ENCODE data around the gene SEPTIN12.

DNA sequence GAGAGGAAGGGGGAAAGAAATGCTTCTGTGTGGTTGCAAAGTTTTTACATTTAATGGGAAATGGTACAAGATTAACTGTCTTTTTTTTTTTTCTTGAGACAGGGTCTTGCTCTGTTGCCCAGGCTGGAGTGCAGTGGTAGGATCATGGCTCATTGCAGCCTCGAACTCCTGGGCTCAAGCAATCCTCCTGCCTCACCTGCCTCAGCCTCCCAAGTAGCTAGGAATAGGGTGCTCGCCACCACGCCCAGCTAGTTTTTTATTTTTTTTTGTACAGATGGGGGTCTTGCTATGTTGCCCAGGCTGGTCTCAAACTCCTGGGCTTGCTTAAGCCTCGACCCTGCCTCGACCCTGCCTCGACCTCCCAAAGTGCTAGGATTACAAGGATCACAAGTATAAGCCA is 18.1 kb upstream of the SEPTIN12 start:
- TF ChIP-seq CTCF (IDR thresholded peaks at IDR 0.05; ENCODE audit: borderline replicate concordance, extremely low read depth, low read length, poor library complexity, severe bottlenecking), result no peak
- no peak for TF ChIP-seq EZH2 (IDR thresholded peaks at IDR 0.05; ENCODE audit: borderline replicate concordance, low read depth, low read length, severe bottlenecking)
